Kidney epithelial cell (primary cell): ENCODE measurements around the gene C19orf85. TPM values are rescaled to one million over a fixed set of nuclear protein-coding genes. Genes with fewer than 3 reads are reported as not detected.

Experiments
- DNase-seq: peaks from one replicate; pipeline ENCODE4 v3.0.0-alpha.2; 2010; ENCODE audit warnings: low read depth
- H3K27me3 ChIP-seq: 2 replicates; pipeline ENCODE4 v1.6.0; 2011; ENCODE audit warnings: low read length; ENCODE audit not compliant: control insufficient read depth, insufficient read depth
- H3K36me3 ChIP-seq: 2 replicates; pipeline ENCODE4 v1.5.1; 2011; ENCODE audit warnings: low read length; ENCODE audit not compliant: control insufficient read depth, insufficient read depth
- H3K4me3 ChIP-seq: 2 replicates; pipeline ENCODE4 v1.5.1; 2011; ENCODE audit warnings: low read depth, mild to moderate bottlenecking, control low read depth, low read length
- CTCF ChIP-seq: IDR thresholded peaks from 2 replicates; pipeline ENCODE4 v1.5.1; 2011; ENCODE audit warnings: mild to moderate bottlenecking, moderate library complexity, low read length, control low read depth, inconsistent platforms; ENCODE audit not compliant: insufficient read depth, poor library complexity, severe bottlenecking
- total RNA-seq: library from RNA; depleted of rRNA; stranded (reverse); fragments of >200 nt; gene quantifications from 2 replicates; pipeline ENCODE4 v1.2.3, GENCODE V29; 2015

C19orf85 gene
- total RNA-seq, 1 donor from 2014 or later = not detected

GRCh38 chr19:55486043-55486970, 21.8 kb upstream of the C19orf85 start:
- peak overlapping the region; percentile 79 for H3K4me3 ChIP-seq
- no peaks in the 10 kb centered on the region for H3K27me3 ChIP-seq
- TF ChIP-seq CTCF = peak; percentile 34
- no peak for DNase-seq
- peaks cover 1% of the 10 kb centered on the region for H3K36me3 ChIP-seq

GRCh38 chr19:55485439-55486011, 21.0 kb upstream of the C19orf85 start:
- Histone ChIP-seq H3K36me3 (peaks cover 1% of the 10 kb centered on the region), H3K27me3 (no peaks in the 10 kb centered on the region), H3K4me3 (peak overlapping the region; percentile 79)
- DNase-seq = no peak
- no peak for TF ChIP-seq CTCF

- H3K36me3 ChIP-seq = peaks cover 1% of the 10 kb centered on the region
- peak within 1 kb of the TSS; percentile 79 for H3K4me3 ChIP-seq
- no peak for TF ChIP-seq CTCF
- no peaks in the 10 kb centered on the region for H3K27me3 ChIP-seq
- DNase-seq = no peak
These were observed 20.3 kb upstream of the C19orf85 start, which contains the start of gene NAT14 for GRCh38 chr19:55484593-55485438. Gene NAT14 (plus strand): TSS chr19:55485188. CDS start chr19:55485709, 521 bp downstream.

- no peak for DNase-seq
- peak overlapping the region; percentile 79 for H3K4me3 ChIP-seq
- no peaks in the 10 kb centered on the region for H3K27me3 ChIP-seq
- TF ChIP-seq CTCF = no peak
- H3K36me3 ChIP-seq = peaks cover 1% of the 10 kb centered on the region
These were observed 19.4 kb upstream of the C19orf85 start for GRCh38 chr19:55483706-55484592.

GRCh38 chr19:55482967-55483705, 18.6 kb upstream of the C19orf85 start:
- Histone ChIP-seq H3K27me3 (no peaks in the 10 kb centered on the region), H3K36me3 (peaks cover 1% of the 10 kb centered on the region), H3K4me3 (no peak overlapping the region)
- TF ChIP-seq CTCF = no peak
- no peak for DNase-seq
